ENCODE results near the gene OPA3.

DNA sequence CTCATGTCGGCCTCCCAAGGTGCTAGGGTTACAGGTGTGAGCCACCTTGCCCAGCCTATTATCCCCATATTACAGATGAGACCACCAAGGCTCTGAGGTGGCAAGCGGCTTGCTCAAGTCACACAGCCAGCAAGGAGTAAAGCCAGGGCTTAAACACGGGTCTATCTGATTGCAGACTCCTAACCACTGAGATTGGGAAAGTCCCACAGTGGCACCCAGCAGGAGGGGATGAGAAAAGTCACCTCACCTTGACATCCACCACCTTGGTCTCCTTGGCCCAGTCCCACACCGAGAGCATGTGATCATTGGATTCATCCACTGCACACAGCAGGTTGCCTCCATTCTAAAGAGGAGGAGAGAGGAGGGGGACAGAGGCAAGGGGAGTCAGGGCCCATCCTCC, 45.1 kb upstream of the OPA3 start:
- no peak for TF ChIP-seq CTCF (IDR thresholded peaks at IDR 0.05; ENCODE audit: low read length)
- TF ChIP-seq EZH2 (IDR thresholded peaks at IDR 0.05; ENCODE audit: borderline replicate concordance, low read length): no peak

Data from OCI-LY1 (cell line).